ENCODE measurements around the gene PRAC2.

Gene PRAC2

DNA sequence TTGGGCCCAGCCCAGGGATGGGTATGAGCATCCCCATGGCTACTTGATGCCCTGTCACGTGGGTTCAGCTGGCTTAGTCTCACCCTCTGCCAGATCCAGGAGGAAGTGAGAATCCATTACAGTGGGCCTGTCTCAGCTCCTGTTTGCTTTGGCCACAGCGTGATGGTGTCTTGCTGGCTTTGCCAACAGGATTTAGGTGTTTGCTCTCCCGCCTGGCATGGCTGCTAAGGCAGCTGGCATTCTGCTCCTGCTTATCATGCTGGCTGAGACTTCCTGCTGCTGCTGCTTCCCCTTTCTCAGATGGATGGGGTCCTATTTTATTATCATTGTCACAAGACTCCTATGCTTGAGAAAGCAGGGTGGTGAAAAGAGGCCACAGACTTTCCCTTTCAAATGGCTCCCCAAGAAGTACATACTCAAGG is 33.9 kb downstream of the PRAC2 start:
- no peak for DNase-seq

DNA sequence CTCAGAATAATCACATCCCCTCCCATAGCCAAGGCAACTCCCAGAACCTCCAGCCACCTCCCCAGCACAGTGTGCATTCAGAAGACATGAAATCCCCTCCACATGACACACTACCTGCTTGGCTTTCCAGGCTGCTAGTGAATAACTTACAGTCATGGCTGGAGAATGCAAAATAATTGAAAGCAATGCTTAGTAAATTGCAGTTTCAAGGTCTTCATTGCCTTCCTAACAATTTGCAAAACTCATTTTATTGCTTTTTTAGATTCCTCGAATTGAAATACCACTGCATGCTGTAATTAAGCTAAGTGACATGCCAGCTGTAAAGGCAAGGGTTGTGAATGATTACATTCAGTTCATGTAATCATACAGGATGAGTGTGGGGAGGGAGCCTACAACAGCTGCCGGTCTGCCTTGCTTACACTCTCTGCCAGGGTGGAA is 34.6 kb downstream of the PRAC2 start:
- DNase-seq, result no peak

DNA sequence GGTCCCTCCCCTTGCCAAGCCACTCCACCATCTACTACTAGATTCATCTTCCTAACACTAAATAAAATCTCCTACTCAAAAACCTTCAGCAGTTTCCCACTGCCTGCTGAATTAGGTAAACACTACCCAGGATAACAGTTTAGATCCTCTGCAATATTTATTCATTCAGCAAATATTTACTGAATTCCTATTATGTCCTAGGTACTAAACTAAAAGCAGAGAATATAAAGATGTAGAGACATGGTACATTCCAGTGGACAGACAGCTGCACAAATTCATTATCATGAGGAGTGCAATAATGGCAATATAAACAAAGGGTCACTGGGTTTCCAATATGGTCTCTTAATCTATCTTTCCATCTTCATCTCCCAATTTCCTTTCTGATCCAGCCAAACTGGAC is 36.3 kb downstream of the PRAC2 start:
- no peak for DNase-seq

DNA sequence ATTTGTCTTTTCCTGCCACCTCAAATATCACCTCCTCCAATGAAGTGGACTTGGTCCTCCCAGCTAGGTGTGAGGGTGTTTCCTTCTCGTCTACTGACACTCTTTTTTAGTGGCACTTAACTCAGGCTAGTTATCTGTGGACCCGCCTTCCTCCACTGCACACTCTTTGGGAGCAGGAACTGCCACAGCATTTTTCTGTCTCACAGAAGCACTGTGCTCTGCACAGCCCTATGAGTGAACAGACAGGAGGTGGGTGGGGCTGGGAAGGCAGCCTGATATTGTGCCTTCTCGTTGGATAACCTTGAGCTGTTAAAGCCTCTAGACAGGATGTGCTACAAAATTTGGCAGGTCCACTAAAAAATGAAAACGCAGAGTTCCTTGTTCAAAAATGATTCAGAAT is 37.4 kb downstream of the PRAC2 start:
- no peak for DNase-seq

DNA sequence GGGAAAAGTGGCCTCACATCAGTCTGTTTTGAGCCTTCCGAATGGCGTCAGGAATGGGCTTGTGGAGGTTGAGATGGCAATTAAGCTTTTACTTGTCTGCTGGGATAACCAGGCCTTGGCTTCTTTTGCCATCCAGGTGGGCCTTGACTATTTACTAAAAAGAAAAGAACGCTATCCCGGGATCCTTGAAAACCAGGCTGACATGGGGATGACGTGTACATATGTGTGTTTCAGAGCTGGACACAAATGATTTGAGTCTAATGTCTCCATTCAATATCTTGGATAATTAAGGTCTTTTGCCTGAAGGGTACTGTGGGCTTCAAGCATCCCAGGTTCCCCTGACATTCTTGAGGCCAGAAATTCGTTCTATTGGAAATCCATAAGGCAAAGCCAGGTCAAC is 38.1 kb downstream of the PRAC2 start:
- no peak for DNase-seq

DNA sequence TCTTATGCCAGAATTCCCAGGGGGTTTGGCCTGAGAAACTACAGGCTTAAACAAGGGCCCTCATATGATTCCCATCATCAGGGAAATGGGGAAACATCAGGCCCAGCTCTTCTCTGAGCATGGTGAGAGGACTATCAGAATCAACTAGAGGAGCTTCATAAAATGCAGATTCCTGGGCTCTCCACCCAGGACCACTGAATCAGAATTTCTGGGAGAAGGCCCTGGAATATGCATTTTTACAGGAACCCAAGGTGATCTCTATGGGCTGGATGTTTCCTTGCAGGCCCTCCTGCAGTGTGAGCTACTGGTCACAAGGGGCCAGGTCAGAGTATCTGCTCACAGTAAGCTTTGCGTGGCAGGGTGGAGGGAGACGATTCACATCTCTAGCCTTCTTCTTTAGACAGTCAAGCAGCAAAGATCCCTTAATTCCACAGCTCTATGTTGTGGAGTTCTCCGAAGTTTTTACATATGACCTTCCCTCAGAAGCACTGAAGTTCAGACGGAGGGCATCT is 44.3 kb downstream of the PRAC2 start:
- DNase-seq, result no peak

DNA sequence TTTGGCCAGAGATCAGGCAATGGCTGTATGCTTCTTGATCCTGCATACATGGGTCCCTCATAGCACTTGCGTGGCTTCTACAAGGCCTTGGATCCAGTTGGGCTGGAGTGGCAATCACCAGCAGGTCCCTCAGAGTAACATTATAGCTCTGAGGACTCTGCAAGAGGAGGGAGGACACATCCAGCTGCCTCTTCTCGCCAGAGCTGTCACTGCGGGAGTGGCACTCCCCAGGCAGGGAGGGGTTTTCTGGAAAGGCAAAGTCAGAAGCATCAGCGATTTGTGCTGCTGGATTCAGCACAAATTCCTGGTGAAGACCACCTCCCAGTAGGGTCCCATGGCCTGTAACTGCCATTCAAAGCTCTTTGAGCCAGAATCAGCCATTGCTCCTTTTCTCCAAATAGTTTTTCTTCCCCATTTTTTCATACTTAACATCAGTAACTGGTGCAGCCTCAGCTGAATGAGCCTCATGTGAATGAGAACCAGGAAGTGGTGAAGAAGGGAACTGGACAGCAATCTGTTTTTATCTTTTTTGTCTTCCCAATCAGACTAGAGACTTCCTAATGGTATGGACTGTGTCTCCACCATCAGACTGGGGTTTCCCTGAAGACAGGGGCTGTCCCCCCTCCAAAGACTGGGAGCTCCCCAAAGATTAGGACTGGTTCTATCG is 46.2 kb downstream of the PRAC2 start:
- DNase-seq, result no peak

DNA sequence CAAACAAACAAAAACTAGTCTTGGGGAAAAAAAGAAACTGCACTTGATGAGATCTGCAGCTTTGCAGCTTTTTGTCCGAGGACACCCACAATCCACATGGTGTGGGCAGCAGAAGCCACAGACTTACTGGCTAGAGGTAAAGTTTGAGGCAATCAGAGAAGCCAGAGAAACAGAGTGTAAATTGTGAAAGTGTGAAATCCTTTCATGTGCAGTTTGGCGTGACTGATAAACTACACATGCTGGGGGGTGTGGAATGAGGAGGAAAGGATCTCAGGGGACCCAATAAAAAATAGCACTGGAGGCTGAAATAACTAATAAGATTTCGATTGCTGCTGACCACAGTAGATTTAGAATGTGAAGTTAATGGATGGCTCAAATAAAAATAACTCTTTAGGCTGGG is 48.0 kb downstream of the PRAC2 start:
- DNase-seq, result no peak

DNA sequence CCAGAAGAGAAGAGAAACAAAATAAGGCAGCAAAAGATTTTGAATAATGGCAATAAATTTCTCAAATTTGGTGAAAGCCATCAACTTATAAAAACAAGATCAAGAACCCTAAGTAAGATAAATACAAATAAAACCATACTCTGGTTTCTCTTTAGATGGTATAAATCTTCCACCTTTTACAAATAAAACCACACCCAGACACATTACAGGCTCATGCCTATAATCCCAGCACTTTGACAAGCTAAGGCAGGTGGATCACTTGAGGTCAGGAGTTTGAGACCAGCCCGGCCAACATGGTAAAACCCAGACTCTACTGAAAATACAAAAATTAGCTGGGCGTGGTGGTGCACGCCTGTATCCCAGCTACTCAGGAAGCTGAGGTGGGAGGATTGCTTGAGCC is 50.3 kb downstream of the PRAC2 start:
- DNase-seq, result no peak

All from amniotic stem cell (primary cell).